Lower leg skin (tissue), 3 donors: ENCODE measurements around the gene PNMT.

Experiments used
- POLR2A ChIP-seq, 2 donors: fragments of 450-650 bp; IDR thresholded peaks; one replicate each; pipeline ENCODE4 v1.6.1; 2016 to 2017; ENCODE audit warnings: antibody characterized with exemption in 2 of 2, mild to moderate bottlenecking in 1 of 2, moderate library complexity in 1 of 2
- TF ChIP-seq, protein P1 (sequence below), 3 donors: fragments of 450-650 bp; IDR thresholded peaks; one replicate each; pipeline ENCODE4 v1.5.1; 2016; ENCODE audit warnings: antibody characterized with exemption in 3 of 3, mild to moderate bottlenecking in 3 of 3, moderate library complexity in 2 of 3

GRCh38 chr17:39669897-39670735 is 1.9 kb downstream of the PNMT start:
- no peak for TF ChIP-seq POLR2A (IDR thresholded peaks at IDR 0.05)
- TF ChIP-seq, protein P1, sequence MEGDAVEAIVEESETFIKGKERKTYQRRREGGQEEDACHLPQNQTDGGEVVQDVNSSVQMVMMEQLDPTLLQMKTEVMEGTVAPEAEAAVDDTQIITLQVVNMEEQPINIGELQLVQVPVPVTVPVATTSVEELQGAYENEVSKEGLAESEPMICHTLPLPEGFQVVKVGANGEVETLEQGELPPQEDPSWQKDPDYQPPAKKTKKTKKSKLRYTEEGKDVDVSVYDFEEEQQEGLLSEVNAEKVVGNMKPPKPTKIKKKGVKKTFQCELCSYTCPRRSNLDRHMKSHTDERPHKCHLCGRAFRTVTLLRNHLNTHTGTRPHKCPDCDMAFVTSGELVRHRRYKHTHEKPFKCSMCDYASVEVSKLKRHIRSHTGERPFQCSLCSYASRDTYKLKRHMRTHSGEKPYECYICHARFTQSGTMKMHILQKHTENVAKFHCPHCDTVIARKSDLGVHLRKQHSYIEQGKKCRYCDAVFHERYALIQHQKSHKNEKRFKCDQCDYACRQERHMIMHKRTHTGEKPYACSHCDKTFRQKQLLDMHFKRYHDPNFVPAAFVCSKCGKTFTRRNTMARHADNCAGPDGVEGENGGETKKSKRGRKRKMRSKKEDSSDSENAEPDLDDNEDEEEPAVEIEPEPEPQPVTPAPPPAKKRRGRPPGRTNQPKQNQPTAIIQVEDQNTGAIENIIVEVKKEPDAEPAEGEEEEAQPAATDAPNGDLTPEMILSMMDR (IDR thresholded peaks at IDR 0.05) = no peak
